Lower leg skin (tissue), 4 donors: ENCODE data around the gene FOXK1. TPM values are rescaled to one million over a fixed set of nuclear protein-coding genes. Genes with fewer than 3 reads are reported as not detected.
"Not testable (repeated sequence)": the region's sequence is repeated elsewhere in the genome, so short reads cannot be mapped to it uniquely, and the experiment has no call there.

Experiments used
- DNase-seq, 2 donors: peaks; one replicate each; pipeline ENCODE4 v3.0.0-alpha.2; 2019; ENCODE audit warnings: low spot score in 2 of 2
- H3K4me3 ChIP-seq: fragments of 200-600 bp; sonication (generic); 2 replicates; pipeline ENCODE4 v1.5.1; 2017; ENCODE audit warnings: mild to moderate bottlenecking, low read depth; ENCODE audit not compliant: poor library complexity, severe bottlenecking
- POLR2A ChIP-seq, 2 donors: fragments of 450-650 bp; IDR thresholded peaks; one replicate each; pipeline ENCODE4 v1.6.1; 2016 to 2017; ENCODE audit warnings: antibody characterized with exemption in 2 of 2, mild to moderate bottlenecking in 1 of 2, moderate library complexity in 1 of 2
- WGBS, 2 donors: methylation state at CpG; one replicate each; pipeline ENCODE4 v1.1.5; 2018; 5-methylcytosine and 5-hydroxymethylcytosine counted together
- intact Hi-C: fragments of 100-400 bp; cut with DNase I; formaldehyde crosslinking; loops from one replicate; pipeline ENCODE4 v1.15.0; 2023; ENCODE audit warnings: low total_unique reads
- total RNA-seq, 4 donors: library from RNA; depleted of rRNA; stranded (reverse); fragments of >200 nt; gene quantifications; one replicate each; pipeline ENCODE4 v1.1.0, GENCODE V29; 2016
- TF ChIP-seq, protein P1 (sequence below), 3 donors: fragments of 450-650 bp; IDR thresholded peaks; one replicate each; pipeline ENCODE4 v1.5.1; 2016; ENCODE audit warnings: antibody characterized with exemption in 3 of 3, mild to moderate bottlenecking in 3 of 3, moderate library complexity in 2 of 3

The FOXK1 gene
- total RNA-seq, 4 donors from 2014 or later, result 22.0 to 41.3 (median 30.3) TPM

DNA sequence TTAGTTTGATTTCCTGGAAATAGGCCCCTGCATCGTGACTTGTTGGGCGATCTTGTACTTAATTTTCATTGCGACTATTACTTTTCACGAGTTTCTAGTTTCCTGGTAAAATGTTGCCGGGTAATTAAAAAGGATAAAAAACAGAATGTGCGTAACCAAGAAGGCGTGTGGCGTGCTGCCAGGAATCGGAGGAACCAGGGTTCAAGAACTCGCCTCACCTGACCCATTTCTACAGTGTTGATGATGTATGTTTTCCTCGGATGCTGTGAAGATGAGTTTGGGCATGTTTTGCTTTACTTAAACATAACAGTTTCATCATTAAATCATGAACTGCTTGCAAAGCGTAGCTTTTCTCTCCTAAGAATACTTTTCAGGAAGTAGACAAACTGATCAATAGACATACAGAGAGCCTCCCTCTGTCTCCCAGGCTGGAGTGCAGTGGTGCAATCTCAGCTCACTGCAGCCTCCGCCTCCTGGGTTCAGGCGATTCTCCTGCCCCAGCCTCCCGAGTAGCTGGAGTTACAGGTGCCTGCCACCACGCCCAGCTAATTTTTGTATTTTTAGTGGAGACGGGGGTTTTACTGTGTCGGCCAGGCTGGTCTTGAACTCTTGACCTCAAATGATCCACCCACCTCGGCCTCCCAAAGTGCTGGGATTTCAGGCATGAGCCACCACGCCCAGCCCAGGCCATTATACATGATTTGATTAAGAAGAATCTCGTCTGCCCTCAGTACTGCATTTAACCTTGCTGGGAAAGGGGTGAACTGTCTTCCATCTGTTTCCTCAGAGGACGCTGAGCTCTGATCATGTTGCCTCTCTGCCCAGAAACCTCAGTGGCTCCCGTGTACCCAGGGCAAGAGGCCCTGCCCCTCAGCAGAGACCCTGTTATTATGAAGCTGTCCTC lies 9.1 kb downstream of the FOXK1 start:
- no peak for TF ChIP-seq POLR2A (IDR thresholded peaks at IDR 0.05)
- TF ChIP-seq, protein P1, sequence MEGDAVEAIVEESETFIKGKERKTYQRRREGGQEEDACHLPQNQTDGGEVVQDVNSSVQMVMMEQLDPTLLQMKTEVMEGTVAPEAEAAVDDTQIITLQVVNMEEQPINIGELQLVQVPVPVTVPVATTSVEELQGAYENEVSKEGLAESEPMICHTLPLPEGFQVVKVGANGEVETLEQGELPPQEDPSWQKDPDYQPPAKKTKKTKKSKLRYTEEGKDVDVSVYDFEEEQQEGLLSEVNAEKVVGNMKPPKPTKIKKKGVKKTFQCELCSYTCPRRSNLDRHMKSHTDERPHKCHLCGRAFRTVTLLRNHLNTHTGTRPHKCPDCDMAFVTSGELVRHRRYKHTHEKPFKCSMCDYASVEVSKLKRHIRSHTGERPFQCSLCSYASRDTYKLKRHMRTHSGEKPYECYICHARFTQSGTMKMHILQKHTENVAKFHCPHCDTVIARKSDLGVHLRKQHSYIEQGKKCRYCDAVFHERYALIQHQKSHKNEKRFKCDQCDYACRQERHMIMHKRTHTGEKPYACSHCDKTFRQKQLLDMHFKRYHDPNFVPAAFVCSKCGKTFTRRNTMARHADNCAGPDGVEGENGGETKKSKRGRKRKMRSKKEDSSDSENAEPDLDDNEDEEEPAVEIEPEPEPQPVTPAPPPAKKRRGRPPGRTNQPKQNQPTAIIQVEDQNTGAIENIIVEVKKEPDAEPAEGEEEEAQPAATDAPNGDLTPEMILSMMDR (IDR thresholded peaks at IDR 0.05), result no peak
- DNase-seq, result no peak
- intact Hi-C loops, result no loop called here
- no peak overlapping the region for H3K4me3 ChIP-seq
- WGBS, 2 donors, result 50 to 55% methylated on average over 23 of the region's 23 CpGs

DNA sequence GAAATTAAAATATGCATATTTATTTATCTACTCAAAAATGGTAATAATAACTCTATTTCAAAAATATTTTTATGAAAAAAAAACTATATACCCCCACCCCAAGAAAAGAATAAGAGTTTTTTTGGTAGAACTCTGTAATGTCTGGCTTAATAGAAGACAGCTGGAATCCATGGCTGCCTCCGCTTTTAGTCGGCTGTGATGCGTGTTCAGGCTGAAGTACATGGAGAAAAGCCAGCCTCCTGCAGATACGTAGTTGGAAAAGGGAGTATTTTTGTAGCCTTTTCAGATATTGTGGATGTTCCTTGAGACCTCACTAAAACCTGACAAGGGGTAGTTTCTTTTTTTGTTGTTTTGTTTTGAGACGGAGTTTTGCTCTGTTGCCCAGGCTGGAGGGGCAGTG lies 10.0 kb downstream of the FOXK1 start:
- DNase-seq, result no peak
- 35 to 49% methylated on average over 5 of the region's 5 CpGs for WGBS, 2 donors
- no peak for TF ChIP-seq POLR2A (IDR thresholded peaks at IDR 0.05)
- TF ChIP-seq, protein P1 (IDR thresholded peaks at IDR 0.05), result no peak
- no peak overlapping the region for H3K4me3 ChIP-seq
- intact Hi-C loops, result no loop called here

DNA sequence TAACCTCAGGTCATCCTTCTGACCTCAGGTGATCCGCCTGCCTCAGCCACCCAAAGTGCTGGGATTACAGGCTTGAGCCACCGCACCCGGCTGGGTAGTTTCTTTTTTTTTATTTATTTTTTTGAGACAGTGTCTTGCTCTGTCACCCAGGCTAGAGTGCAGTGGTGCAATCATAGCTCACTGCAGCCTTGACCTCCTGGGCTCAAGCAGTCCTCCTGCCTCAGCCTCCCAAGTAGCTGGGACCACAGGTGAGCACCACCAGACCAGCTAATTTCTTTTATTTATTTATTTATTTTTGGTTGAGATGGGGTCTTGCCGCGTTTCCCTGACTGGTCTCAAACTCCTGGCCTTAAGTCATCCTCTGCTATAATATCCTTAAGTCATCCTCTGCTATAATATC lies 10.5 kb downstream of the FOXK1 start:
- DNase-seq, intact Hi-C loops, H3K4me3 ChIP-seq: not testable (repeated sequence)
- 82 to 88% methylated on average over 5 of the region's 5 CpGs for WGBS, 2 donors

DNA sequence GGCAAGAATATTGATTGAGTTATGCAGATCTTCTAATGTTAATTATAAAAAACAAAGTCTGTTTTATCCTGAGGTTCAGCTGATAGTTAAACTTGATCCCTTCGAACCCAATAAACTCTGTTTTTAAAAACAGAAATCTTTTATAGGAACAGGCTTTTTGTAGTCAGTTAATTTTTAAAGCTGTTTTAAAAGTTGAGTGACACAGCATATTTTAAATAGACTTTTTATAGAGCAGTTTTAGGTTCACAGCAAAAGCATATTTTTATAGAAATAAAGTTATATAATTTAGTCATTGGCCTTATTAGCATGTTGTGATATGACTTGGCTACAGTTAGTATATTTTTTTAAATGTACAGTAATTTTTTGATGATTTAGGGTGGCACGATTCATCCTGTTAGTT lies 11.1 kb downstream of the FOXK1 start:
- 67% methylated on average over 2 of the region's 2 CpGs for WGBS, 2 donors
- intact Hi-C loops, result no loop called here
- no peak for TF ChIP-seq POLR2A (IDR thresholded peaks at IDR 0.05)
- TF ChIP-seq, protein P1 (IDR thresholded peaks at IDR 0.05), result no peak
- no peak overlapping the region for H3K4me3 ChIP-seq
- DNase-seq, result no peak

DNA sequence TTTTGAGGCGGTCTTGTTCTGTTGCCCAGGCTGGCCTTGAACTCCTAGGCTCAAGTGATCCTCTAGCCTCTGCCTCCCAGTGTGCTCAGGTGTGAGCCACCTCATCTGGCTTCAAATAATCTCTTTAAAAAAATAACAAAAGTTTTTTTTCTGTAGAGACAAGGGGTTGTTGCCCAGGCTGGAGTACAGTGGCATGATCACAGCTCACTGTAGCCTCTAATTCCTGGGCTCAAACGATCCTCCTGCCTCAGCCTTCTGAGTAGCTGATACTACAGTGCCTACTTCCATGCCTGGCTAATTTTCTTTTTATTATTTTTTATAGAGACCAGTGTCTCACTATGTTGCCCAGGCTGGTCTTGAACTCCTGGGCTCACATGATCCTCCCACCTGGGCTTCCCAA lies 11.7 kb downstream of the FOXK1 start:
- intact Hi-C loops, result no loop called here
- 90 to 95% methylated on average over 2 of the region's 2 CpGs for WGBS, 2 donors
- no peak for DNase-seq
- no peak overlapping the region for H3K4me3 ChIP-seq
- TF ChIP-seq POLR2A (IDR thresholded peaks at IDR 0.05), result no peak
- TF ChIP-seq, protein P1 (IDR thresholded peaks at IDR 0.05), result no peak

DNA sequence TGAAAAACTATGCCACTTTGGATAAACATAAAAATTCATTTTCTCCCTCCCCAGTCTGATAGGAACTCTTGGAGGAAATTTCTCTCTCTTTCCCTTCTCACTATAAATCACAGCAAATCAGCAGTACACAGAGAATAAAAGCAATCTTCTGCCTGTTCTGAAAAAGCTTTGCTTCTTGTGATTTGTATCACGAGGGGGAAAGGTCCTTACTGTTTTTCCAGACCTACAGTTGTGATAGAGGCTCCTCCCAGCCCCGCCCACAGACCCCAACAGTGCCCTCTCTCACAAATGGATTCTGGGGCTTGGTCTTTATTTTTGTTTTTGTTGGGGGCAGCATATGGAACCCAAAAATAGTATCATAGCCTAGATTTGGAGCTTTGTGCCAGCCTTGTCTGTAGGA lies 12.2 kb downstream of the FOXK1 start:
- TF ChIP-seq POLR2A (IDR thresholded peaks at IDR 0.05), result no peak
- TF ChIP-seq, protein P1 (IDR thresholded peaks at IDR 0.05), result no peak
- no peak for DNase-seq
- 72 to 75% methylated on average over 2 of the region's 2 CpGs for WGBS, 2 donors
- intact Hi-C loops, result no loop called here
- no peak overlapping the region for H3K4me3 ChIP-seq
